Breast epithelium (tissue), 4 donors: ENCODE measurements around the gene HTRA2. TPM values are rescaled to one million over a fixed set of nuclear protein-coding genes. Genes with fewer than 3 reads are reported as not detected.

Experiments used
- DNase-seq, 2 donors: peaks; one replicate each; pipeline ENCODE4 v3.0.0-alpha.2; 2019; ENCODE audit warnings: low spot score in 2 of 2
- H3K27ac ChIP-seq, 2 donors: fragments of 200-600 bp; sonication (generic) in 1 of 2; one replicate each; pipeline ENCODE4 v1.5.1; 2016 to 2019; ENCODE audit warnings: mild to moderate bottlenecking in 1 of 2
- H3K27me3 ChIP-seq, 2 donors: fragments of 200-600 bp; sonication (generic) in 1 of 2; one replicate each; pipeline versions ENCODE4 v1.5.1 to v1.6.0; 2017 to 2019; ENCODE audit warnings: control low read depth in 1 of 2, mild to moderate bottlenecking in 1 of 2
- H3K36me3 ChIP-seq: fragments of 200-600 bp; one replicate; pipeline ENCODE4 v1.5.1; 2019
- H3K4me1 ChIP-seq, 2 donors: fragments of 200-600 bp; sonication (generic); one replicate each; pipeline ENCODE4 v1.5.1; 2016 to 2019; ENCODE audit warnings: control low read depth in 1 of 2
- H3K4me3 ChIP-seq, 3 donors: fragments of 200-600 bp; sonication (generic); 1 replicate in 2 of 3; 2 replicates in 1 of 3; pipeline ENCODE4 v1.5.1; 2016 to 2019; ENCODE audit warnings: mild to moderate bottlenecking in 3 of 3, moderate library complexity in 2 of 3
- H3K9me3 ChIP-seq, 2 donors: fragments of 200-600 bp; sonication (generic) in 1 of 2; one replicate each; pipeline ENCODE4 v1.5.1; 2016 to 2019; ENCODE audit warnings: control low read depth in 1 of 2
- POLR2A ChIP-seq: fragments of 450-650 bp; IDR thresholded peaks from one replicate; pipeline ENCODE4 v1.6.1; 2016; ENCODE audit warnings: antibody characterized with exemption, mild to moderate bottlenecking, moderate library complexity
- POLR2AphosphoS5 ChIP-seq, 3 donors: sonication (generic); formaldehyde crosslinking; IDR thresholded peaks; one replicate each; pipeline ENCODE4 v1.6.1; 2017; ENCODE audit warnings: antibody characterized with exemption in 3 of 3
- intact Hi-C: fragments of 100-400 bp; cut with DNase I; formaldehyde crosslinking; loops from one replicate; pipeline ENCODE4 v1.15.1; 2023; ENCODE audit warnings: low total_unique reads
- total RNA-seq, 3 donors: library from RNA; depleted of rRNA; stranded (reverse); fragments of >200 nt; gene quantifications; one replicate each; pipeline ENCODE4 v1.1.0, GENCODE V29; 2016
- TF ChIP-seq, protein P1 (sequence below), 3 donors: fragments of 450-650 bp; IDR thresholded peaks; one replicate each; pipeline ENCODE4 v1.5.1; 2016 to 2017; ENCODE audit warnings: antibody characterized with exemption in 3 of 3, mild to moderate bottlenecking in 3 of 3, moderate library complexity in 3 of 3

Gene HTRA2
- total RNA-seq, 3 donors from 2014 or later, result 32.1 to 34.5 (median 32.5) TPM

DNA sequence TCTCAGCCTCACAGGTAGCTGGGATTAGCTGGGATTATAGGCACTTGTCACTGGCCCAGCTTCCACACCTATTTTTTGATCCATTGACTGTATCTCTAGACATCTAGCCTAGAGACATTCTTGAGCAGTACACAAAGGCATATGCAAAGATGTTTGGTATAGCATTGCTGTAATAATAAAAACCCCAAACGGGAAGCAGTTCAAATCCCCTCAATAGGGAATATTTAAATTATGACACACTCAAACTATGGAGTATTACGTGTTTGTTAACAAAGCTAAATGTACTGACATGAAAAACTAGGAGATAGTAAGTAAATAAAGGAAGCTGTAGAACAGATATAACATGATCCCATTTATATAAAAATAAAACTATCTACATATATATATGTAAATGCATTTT is 52.5 kb downstream of the HTRA2 start:
- Histone ChIP-seq H3K36me3 (no peaks in the 10 kb centered on the region), H3K4me3 (no peak overlapping the region), H3K27ac (no peak overlapping the region), H3K9me3 (no peaks in the 10 kb centered on the region), H3K4me1 (no peaks in the 10 kb centered on the region), H3K27me3 (no peaks in the 10 kb centered on the region)
- TF ChIP-seq POLR2AphosphoS5 (IDR thresholded peaks at IDR 0.05) (no peak), POLR2A (no peak)
- TF ChIP-seq, protein P1, sequence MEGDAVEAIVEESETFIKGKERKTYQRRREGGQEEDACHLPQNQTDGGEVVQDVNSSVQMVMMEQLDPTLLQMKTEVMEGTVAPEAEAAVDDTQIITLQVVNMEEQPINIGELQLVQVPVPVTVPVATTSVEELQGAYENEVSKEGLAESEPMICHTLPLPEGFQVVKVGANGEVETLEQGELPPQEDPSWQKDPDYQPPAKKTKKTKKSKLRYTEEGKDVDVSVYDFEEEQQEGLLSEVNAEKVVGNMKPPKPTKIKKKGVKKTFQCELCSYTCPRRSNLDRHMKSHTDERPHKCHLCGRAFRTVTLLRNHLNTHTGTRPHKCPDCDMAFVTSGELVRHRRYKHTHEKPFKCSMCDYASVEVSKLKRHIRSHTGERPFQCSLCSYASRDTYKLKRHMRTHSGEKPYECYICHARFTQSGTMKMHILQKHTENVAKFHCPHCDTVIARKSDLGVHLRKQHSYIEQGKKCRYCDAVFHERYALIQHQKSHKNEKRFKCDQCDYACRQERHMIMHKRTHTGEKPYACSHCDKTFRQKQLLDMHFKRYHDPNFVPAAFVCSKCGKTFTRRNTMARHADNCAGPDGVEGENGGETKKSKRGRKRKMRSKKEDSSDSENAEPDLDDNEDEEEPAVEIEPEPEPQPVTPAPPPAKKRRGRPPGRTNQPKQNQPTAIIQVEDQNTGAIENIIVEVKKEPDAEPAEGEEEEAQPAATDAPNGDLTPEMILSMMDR (IDR thresholded peaks at IDR 0.05), result no peak
- no peak for DNase-seq
- intact Hi-C loops, result loop anchor here (5.0 kb wide), 1 partner anchor 100 kb away; the partner anchor contains the start of genes CCDC142 and TTC31

Other genes starting within 250 kb of the HTRA2 start
- 1 to 10 TPM; 2.1 to 9.2 (median 6.2) TPM for gene SLC4A5, start 186.5 kb upstream of the HTRA2 start, total RNA-seq
- gene DCTN1, start 149.6 kb upstream of the HTRA2 start, total RNA-seq, result 100 to 1,000 TPM in 2 of 3 donors, 10 to 100 TPM in 1; 92.2 to 125 (median 103) TPM
- 1 to 10 TPM in 2 of 3 donors, under 1 TPM in 1; 0.64 to 1.6 (median 1.3) TPM for gene C2orf81, start 108.3 kb upstream of the HTRA2 start, total RNA-seq
- gene WDR54, start 108.2 kb upstream of the HTRA2 start, total RNA-seq, result 10 to 100 TPM in 1 of 3 donors, 1 to 10 TPM in 2; 6.7 to 13.1 (median 9.4) TPM
- gene RTKN, start 88.0 kb upstream of the HTRA2 start, total RNA-seq, result 10 to 100 TPM in 2 of 3 donors, 1 to 10 TPM in 1; 9.3 to 49.9 (median 36.7) TPM
- 10 to 100 TPM; 12.6 to 26.2 (median 24.4) TPM for gene INO80B, start 74.8 kb upstream of the HTRA2 start, total RNA-seq
- gene WBP1, start 71.5 kb upstream of the HTRA2 start, total RNA-seq, result 10 to 100 TPM; 58.0 to 70.0 (median 61.9) TPM
- gene MOGS, start 64.6 kb upstream of the HTRA2 start, total RNA-seq, result 10 to 100 TPM; 24.0 to 47.3 (median 44.6) TPM
- gene MRPL53, start 57.3 kb upstream of the HTRA2 start, total RNA-seq, result 10 to 100 TPM; 17.9 to 49.0 (median 48.2) TPM
- 10 to 100 TPM; 10.6 to 38.0 (median 27.1) TPM for gene CCDC142, start 46.9 kb upstream of the HTRA2 start, total RNA-seq
- 10 to 100 TPM; 21.6 to 32.0 (median 27.8) TPM for gene TTC31, start 46.9 kb upstream of the HTRA2 start, total RNA-seq
- 1 to 10 TPM in 2 of 3 donors, under 1 TPM in 1; 0.29 to 4.6 (median 1.3) TPM for gene LBX2, start 30.3 kb upstream of the HTRA2 start, total RNA-seq
- 10 to 100 TPM; 18.3 to 20.3 (median 19.8) TPM for gene PCGF1, start 22.2 kb upstream of the HTRA2 start, total RNA-seq
- gene TLX2, start 15.5 kb upstream of the HTRA2 start, total RNA-seq, result not detected
- under 1 TPM in 1 of 3 donors, not detected in 2; 0.66 TPM for gene DQX1, start 3.7 kb upstream of the HTRA2 start, total RNA-seq
- gene AUP1, start 227 bp upstream of the HTRA2 start, total RNA-seq, result 100 to 1,000 TPM; 108 to 130 (median 128) TPM
- 1 to 10 TPM; 3.7 to 7.8 (median 6.6) TPM for gene LOXL3, start 24.0 kb downstream of the HTRA2 start, total RNA-seq
- gene DOK1, start 24.8 kb downstream of the HTRA2 start, total RNA-seq, result 10 to 100 TPM; 11.0 to 33.3 (median 13.1) TPM
- gene M1AP, start 118.4 kb downstream of the HTRA2 start, total RNA-seq, result 1 to 10 TPM in 1 of 3 donors, under 1 TPM in 2; 0.29 to 3.4 (median 0.66) TPM
- 1 to 10 TPM; 4.6 to 8.8 (median 8.5) TPM for gene SEMA4F, start 124.3 kb downstream of the HTRA2 start, total RNA-seq